ENCODE data around the gene STK32C.

The STK32C gene

GRCh38 chr10:132264306-132264950, 43.3 kb downstream of the STK32C start:
- DNase-seq = no peak

- DNase-seq = no peak
These were observed 43.9 kb downstream of the STK32C start for GRCh38 chr10:132263866-132264265.

- no peak for DNase-seq
These were observed 47.9 kb downstream of the STK32C start for GRCh38 chr10:132259702-132260482.

DNA sequence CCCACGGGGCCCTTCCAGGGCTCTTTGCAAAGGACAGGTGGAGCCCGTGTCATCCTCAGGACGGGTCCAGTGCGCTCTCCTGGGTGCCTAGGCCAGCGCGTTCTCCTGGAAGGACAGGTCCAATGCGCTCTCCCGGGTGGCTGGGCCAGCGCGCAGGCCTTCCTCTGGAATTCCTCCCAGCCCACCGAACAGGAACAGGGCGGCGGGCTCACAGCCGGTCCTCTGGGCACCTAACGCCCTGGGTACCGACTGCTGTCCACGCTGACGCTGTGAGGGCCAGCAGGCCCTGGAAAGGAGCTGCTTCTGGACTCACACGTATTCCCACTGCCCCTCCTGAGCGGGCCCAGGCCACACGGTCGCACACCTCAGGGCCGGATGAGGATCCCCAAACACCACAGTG, 49.3 kb downstream of the STK32C start:
- no peak for DNase-seq

DNA sequence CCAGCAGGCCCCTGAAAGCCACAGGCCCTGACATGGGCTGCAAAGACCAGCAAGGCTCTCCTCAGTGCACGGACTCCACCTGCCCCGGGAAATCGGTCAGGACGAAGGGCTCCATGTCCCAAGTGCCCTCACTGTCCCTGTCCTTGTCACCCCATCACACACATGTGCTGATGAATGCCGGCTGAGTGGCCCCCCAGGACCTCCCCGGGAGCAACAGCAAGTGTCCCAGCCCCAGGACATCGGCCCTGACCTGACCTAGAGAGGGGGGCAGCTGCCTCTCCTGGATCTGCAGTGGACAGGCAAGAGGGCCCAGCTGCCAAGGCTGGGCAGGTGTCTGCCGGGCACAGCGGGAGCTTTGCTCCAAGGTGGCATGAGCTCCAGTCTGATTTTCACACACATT, 49.8 kb downstream of the STK32C start:
- DNase-seq = no peak

GRCh38 chr10:132257271-132257670, 50.5 kb downstream of the STK32C start:
- DNase-seq = no peak

GRCh38 chr10:132256866-132257265, 50.9 kb downstream of the STK32C start:
- no peak for DNase-seq

GRCh38 chr10:132255489-132256344, 52.0 kb downstream of the STK32C start:
- no peak for DNase-seq

DNA sequence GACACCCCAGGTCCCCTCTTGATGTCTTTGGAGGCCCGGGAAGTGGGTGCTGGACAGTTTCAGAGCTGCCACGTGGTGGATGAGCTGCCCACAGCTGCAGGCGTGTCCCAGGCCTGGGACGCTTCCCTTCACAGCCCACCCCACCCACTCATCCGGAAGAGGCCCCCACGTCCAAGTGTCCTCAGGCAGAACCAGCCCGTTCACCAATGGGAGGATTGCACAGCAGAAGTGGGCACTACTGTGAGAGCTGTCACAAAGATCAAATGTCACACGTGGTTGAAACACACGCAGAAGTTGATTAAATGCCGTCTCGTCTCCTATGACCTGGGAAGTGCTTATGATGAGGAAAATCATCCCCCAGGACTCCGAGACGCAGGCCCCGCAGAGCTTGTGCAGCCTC, 52.9 kb downstream of the STK32C start:
- no peak for DNase-seq

- no peak for DNase-seq
These were observed 54.6 kb downstream of the STK32C start for GRCh38 chr10:132253092-132253687.

- DNase-seq = no peak
These were observed 55.3 kb downstream of the STK32C start for GRCh38 chr10:132252412-132252811.

DNA sequence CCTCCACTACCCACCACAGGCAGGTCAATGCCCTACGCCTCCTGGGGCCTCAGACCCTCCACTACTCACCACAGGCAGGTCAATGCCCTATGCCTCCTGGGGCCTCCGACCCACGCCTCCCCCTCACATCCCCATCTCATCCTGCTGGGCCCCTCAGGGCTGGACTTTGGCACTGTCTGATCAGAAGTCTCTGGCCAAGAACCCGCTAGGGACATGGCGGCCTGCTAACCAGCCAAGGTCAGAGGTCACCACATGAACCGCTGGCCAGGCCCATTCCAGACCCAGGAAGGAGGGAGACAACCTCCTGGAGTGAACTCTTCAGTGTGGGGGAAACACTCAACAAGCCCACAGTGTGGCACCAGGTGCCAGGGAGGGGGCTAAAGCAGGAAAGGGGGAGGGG, 55.8 kb downstream of the STK32C start:
- no peak for DNase-seq

DNA sequence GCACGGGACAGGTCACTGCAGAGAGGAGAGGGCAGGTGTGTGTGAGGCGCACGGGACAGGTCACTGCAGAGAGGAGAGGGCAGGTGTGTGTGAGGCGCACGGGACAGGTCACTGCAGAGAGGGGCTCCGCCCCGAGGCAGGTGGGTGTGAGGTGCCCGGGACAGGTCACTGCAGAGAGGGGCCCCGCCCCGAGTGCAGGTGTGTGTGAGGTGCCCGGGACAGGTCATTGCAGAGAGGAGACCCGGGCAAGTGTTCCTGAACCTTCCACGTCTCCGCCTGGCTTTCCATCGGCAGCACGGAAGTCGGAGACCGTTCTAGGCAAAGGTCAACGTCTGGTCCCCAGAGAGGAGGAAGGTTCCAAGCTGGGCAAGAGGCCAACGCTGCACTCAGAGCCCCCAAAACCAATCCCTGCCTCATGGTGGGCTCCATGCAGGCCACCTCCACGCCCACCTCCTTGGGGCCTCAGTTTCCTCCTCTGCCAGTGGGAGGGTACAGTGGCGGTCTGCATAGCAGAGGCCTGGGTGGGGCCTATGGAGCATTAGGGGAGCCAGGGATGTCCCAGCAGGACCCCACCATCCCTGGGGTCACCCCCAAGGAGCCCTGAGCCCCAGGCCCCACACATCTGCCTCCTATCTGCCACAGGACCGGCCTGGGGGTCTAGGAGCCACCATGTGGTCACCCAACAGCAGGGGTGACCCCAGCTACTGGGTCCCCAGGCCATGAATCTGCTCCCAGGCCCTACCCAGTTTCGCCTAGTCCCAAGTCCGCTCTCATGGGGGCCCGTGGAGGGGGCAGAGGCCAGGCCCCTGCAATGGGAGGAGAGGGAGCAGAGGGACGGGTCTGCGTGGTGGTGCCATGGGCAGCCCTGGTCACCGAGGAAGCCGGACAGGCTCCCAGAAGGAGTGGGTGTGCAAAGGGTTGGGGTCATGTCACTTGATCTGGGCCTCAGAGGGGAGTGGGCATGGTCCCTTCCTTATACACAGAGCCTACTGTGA, 57.0 kb downstream of the STK32C start:
- DNase-seq = no peak

GRCh38 chr10:132249824-132250375, 57.9 kb downstream of the STK32C start:
- DNase-seq = peak; percentile 12

DNA sequence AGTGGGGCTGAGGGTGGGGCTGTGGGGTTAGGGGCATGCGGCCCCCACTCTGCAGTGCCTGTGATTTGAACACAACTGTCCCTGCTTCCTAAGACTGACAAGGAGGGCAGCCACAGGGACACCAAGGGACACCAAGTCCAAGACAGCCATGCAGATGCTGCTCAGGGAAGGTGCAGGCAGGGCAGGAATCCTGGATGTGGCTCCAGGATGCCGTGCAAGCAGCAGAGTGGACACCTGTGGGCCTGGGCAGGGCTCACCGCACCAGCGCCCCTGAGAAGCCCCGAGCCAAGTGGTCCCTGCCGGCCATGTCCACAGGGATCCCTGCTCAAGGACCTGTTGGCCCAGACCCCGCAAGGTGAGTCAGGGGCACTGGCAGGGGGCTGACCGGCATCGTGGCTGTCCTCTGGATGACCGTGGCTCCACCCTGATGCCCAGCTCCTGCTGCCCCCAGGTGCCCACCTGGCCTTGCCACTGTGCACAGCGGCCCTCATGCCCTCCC, 58.5 kb downstream of the STK32C start:
- DNase-seq = no peak

DNA sequence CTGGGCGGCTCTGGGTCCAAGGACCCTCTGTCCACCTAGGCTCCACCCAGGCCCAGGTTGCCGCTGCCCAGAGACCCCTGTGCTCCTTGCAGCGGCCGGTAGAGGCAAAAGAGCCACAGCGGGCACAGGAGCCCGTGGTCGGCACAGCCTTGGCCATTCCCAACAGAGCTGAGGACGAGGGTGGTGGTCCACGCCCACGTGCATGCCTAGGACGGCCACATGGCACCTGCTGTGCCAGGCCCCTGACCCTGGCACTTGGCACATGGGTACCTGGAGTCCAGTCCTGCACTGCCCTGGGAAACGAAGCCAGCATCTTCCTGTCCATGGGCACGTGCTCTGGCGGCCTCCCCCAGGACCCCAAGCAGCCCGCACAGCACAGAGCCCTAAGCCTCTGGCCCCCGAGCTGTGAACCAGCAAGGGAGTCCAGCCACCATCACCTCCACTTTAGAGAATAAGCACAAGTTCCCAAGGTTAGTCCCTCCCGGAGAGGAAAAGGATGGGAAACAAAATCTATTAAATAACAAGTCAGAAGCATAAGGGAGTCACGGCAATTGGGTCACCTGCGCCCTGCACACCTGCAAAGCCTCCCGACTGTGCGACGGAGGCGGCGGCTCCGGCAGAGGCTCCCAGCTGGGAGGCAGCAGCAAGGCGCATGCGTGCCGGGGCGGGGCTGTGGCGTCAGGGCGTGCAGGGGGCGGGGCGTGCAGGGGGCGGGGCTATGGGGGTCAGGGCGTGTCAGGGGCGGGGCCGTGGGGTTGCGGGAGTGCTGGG, 59.1 kb downstream of the STK32C start:
- DNase-seq = no peak

- DNase-seq = no peak
These were observed 59.8 kb downstream of the STK32C start for GRCh38 chr10:132247943-132248342.

DNA sequence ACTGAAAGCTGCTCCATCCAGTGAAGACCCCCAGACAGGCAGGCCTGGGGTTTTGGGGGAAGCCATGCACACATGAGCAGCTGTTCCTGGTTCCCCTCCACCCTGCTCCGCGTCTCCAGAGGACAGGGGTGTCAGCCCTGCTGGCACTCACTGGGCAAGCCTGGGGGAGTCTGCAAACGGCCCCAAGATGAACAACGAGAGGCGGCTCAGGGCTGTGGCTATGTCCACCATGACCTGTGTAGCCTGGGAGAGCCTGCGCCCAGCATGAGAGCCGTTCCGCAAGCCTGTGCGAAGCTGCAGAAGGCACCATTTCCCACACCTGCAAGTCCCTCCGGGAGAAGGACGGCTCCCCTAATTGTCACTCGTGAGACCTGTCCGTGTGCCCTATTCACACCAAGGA, 61.5 kb downstream of the STK32C start:
- no peak for DNase-seq

DNA sequence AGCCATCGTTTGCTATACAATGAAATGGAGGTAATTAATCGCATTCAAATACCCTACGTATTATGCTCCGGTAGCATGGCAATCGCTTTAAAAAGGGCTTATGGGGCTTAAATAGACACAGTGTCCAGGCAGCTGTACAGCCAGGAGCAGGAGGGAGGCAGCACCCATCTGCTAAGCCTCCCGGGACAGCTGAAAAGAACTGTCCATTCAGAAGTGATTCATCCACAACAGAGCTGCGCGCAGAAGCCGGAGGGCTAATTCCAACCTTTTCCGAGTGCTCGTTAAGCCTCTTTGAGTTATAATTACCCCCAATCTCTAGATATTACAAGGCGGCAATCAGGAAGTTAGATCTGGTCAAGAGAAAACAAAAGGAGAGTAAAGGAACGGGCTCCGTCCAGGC, 62.7 kb downstream of the STK32C start:
- DNase-seq = no peak

DNA sequence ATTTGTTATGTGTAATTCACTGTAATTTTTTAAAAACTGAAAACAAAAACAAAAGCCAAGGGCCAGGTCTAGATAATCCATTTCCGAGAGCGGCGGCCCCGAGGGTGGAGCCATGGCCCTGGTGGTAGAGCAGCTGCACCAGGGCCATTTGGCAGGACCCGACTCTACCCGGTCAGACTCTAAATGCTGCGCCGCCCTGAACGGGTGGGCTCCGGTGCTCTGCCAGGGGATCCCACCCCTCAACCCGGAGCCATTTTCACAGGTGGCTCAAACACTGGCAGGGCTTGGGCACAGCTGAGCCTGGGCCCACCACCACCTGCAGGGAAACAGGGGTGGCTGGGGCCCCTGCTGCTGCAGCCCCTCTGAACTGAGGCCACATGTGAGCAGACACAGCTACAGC, 64.1 kb downstream of the STK32C start:
- no peak for DNase-seq

DNA sequence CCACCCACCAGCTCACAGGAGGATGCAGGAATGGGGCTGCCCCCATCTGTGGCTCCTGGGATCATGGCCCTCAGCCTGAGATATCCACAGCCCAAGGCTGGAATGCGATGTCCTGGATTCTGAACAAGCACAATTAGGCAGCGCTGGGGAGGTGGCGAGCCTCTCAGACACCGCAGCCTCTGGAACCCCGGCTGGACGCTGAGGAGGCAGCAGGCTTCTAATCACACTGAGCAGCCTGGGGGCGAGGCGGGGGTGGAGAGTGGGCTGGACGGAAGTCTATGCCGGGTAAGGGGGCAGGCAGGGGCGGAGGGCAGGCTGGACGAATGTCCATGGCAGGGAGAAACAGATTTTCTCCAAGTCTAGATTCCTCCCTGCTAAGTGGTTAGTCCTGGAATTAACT, 64.6 kb downstream of the STK32C start:
- no peak for DNase-seq
